ENCODE results near the gene CUX1.
"Not testable (repeated sequence)": the region's sequence is repeated elsewhere in the genome, so short reads cannot be mapped to it uniquely, and the experiment has no call there.

Gene CUX1

GRCh38 chr7:101985057-101985902 lies 167.9 kb downstream of the CUX1 start:
- TF ChIP-seq CTCF (IDR thresholded peaks at IDR 0.05; ENCODE audit: insufficient read depth, low read length, missing control alignments) = no peak
- POLR2A ChIA-PET = no interaction called here
- CTCF ChIA-PET = interaction anchor here (0.8 to 1.5 kb wide), 2 partner anchors 10 to 242 kb away, joined by 3 to 4 read pairs; no protein-coding TSS in a partner anchor
- no peak overlapping the region for H3K4me3 ChIP-seq (ENCODE audit: low read depth, low read length)
- DNase-seq (ENCODE audit: low read depth, low spot score) = no peak

GRCh38 chr7:101985903-101986734 lies 168.7 kb downstream of the CUX1 start:
- POLR2A ChIA-PET = interaction anchor here (0.7 kb wide), 1 partner anchor 61 kb away, joined by 3 read pairs; no protein-coding TSS in a partner anchor
- CTCF ChIA-PET = interaction anchor here (1.1 to 1.5 kb wide), 2 partner anchors 10 to 131 kb away, joined by 3 to 4 read pairs; no protein-coding TSS in a partner anchor
- DNase-seq (ENCODE audit: low read depth, low spot score) = no peak
- no peak overlapping the region for H3K4me3 ChIP-seq (ENCODE audit: low read depth, low read length)
- no peak for TF ChIP-seq CTCF (IDR thresholded peaks at IDR 0.05; ENCODE audit: insufficient read depth, low read length, missing control alignments)

DNA sequence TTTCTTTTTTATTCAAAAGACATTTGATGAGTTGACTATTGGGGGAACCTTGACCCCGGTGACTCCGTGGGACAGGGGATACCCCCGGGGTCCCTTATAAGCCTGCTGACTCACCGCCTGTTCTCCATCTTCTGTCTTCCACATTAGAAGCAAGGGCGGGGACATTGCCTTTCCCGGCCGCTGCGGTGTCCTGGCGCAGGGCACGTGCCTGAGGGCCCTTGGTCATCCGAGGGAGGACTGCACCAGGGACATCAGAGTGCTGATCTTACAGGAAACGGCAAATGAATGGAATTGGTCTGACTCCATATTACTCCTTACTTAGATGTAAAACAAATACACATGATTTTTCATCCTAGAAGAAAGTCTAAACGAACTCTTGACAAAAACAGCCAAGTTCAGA lies 170.1 kb downstream of the CUX1 start:
- POLR2A ChIA-PET = no interaction called here
- CTCF ChIA-PET = no interaction called here
- no peak for TF ChIP-seq CTCF (IDR thresholded peaks at IDR 0.05; ENCODE audit: insufficient read depth, low read length, missing control alignments)
- DNase-seq (ENCODE audit: low read depth, low spot score) = no peak
- no peak overlapping the region for H3K4me3 ChIP-seq (ENCODE audit: low read depth, low read length)

- CTCF ChIA-PET; POLR2A ChIA-PET; DNase-seq (ENCODE audit: low read depth, low spot score); H3K4me3 ChIP-seq (ENCODE audit: low read depth, low read length): not testable (repeated sequence)
Observed at GRCh38 chr7:101988060-101988459, 170.6 kb downstream of the CUX1 start.

- CTCF ChIA-PET = no interaction called here
- H3K4me3 ChIP-seq (ENCODE audit: low read depth, low read length) = no peak overlapping the region
- POLR2A ChIA-PET = no interaction called here
- no peak for DNase-seq (ENCODE audit: low read depth, low spot score)
- no peak for TF ChIP-seq CTCF (IDR thresholded peaks at IDR 0.05; ENCODE audit: insufficient read depth, low read length, missing control alignments)
Observed at GRCh38 chr7:101988513-101988912, 171.1 kb downstream of the CUX1 start.

DNA sequence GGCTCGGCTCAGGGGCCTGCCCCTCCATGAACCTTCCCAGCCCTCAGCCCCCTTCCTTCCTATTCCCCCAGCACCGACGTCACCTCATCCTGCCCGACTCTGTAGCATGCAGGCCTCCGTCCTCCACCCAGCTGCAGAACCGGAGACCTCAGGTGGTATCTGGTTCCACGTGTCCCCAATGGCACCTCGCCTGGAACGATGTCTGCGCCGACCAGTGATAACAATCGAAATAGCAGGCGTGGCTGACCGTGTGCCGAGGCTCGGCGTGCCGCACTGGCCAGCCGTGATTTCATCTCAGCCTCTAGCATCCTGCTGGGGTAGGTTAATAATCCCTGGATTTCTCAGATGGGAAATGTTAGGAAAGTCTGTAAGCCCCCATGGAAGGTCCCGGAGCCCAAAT lies 171.7 kb downstream of the CUX1 start:
- CTCF ChIA-PET = no interaction called here
- H3K4me3 ChIP-seq (ENCODE audit: low read depth, low read length) = no peak overlapping the region
- no peak for TF ChIP-seq CTCF (IDR thresholded peaks at IDR 0.05; ENCODE audit: insufficient read depth, low read length, missing control alignments)
- DNase-seq (ENCODE audit: low read depth, low spot score) = no peak
- POLR2A ChIA-PET = no interaction called here
